Panc1 (cell line): ENCODE measurements around the gene HEATR5A.

ENCODE experiments used
- POLR2AphosphoS5 ChIP-seq: IDR thresholded peaks from 2 replicates; pipeline ENCODE4 v1.6.1; 2012; ENCODE audit warnings: mild to moderate bottlenecking, low read depth, low read length, moderate library complexity
- SIN3A ChIP-seq: IDR thresholded peaks from 2 replicates; pipeline ENCODE4 v1.6.1; 2012; ENCODE audit warnings: low read depth, mild to moderate bottlenecking, low read length, moderate library complexity, borderline replicate concordance; ENCODE audit not compliant: insufficient read depth
- TF ChIP-seq, protein P1 (sequence below): fragments of 450-650 bp; IDR thresholded peaks from 2 replicates; pipeline ENCODE4 v1.5.1; 2017; ENCODE audit warnings: mild to moderate bottlenecking

DNA sequence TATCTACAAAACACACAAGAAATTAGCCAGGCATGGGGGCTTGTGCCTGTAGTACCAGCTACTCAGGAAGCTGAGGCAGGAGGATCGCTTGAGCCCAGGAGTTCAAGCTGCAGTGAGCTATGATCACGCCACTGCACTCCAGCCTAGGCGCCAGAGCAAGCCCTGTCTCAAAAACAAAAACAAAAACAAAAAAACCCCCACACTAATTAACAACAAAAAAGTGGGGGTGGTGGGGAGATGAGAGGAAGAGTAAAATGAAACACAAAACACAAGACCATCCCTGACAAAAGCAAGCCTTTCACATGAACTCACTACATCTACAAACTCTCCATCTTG lies 158.9 kb downstream of the HEATR5A start:
- TF ChIP-seq, protein P1, sequence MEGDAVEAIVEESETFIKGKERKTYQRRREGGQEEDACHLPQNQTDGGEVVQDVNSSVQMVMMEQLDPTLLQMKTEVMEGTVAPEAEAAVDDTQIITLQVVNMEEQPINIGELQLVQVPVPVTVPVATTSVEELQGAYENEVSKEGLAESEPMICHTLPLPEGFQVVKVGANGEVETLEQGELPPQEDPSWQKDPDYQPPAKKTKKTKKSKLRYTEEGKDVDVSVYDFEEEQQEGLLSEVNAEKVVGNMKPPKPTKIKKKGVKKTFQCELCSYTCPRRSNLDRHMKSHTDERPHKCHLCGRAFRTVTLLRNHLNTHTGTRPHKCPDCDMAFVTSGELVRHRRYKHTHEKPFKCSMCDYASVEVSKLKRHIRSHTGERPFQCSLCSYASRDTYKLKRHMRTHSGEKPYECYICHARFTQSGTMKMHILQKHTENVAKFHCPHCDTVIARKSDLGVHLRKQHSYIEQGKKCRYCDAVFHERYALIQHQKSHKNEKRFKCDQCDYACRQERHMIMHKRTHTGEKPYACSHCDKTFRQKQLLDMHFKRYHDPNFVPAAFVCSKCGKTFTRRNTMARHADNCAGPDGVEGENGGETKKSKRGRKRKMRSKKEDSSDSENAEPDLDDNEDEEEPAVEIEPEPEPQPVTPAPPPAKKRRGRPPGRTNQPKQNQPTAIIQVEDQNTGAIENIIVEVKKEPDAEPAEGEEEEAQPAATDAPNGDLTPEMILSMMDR: no peak
- no peak for TF ChIP-seq SIN3A
- TF ChIP-seq POLR2AphosphoS5: no peak
